Upper lobe of left lung (tissue), 6 donors: ENCODE measurements around the gene ACSBG1. TPM values are rescaled to one million over a fixed set of nuclear protein-coding genes. Genes with fewer than 3 reads are reported as not detected.

Source experiments
- ATAC-seq, 2 donors: fragments of 200-7000 bp; cut with Tn5 transposase; one replicate each; pipeline ENCODE4 v1.9.1; 2022; ENCODE audit warnings: mild to moderate bottlenecking in 2 of 2, moderate library complexity in 2 of 2; ENCODE audit not compliant: low FRiP score in 2 of 2
- DNase-seq, 2 donors: peaks; one replicate each; pipeline ENCODE4 v3.0.0-alpha.2; 2019 to 2020
- H3K27ac ChIP-seq, 4 donors: fragments of 200-600 bp; sonication (generic); one replicate each; pipeline ENCODE4 v1.5.1; 2016 to 2019
- H3K27me3 ChIP-seq, 4 donors: fragments of 200-600 bp; sonication (generic); one replicate each; pipeline ENCODE4 v1.5.1; 2017 to 2019
- H3K36me3 ChIP-seq, 4 donors: fragments of 200-600 bp; sonication (generic); one replicate each; pipeline ENCODE4 v1.5.1; 2016 to 2019
- H3K4me1 ChIP-seq, 4 donors: fragments of 200-600 bp; sonication (generic); one replicate each; pipeline ENCODE4 v1.5.1; 2018 to 2019
- H3K4me3 ChIP-seq, 4 donors: fragments of 200-600 bp; sonication (generic); one replicate each; pipeline ENCODE4 v1.5.1; 2017 to 2019; ENCODE audit warnings: mild to moderate bottlenecking in 2 of 4, moderate library complexity in 1 of 4
- H3K9me3 ChIP-seq, 4 donors: fragments of 200-600 bp; sonication (generic); one replicate each; pipeline ENCODE4 v1.5.1; 2018 to 2019
- CTCF ChIP-seq, 6 experiments: fragments of 450-650 bp in 4 of 6; fragments of 200-600 bp in 2 of 6; sonication (generic) in 2 of 6; IDR thresholded peaks; one replicate each; pipeline ENCODE4 v1.5.1; 2016 to 2019; ENCODE audit warnings: antibody characterized with exemption in 6 of 6
- EP300 ChIP-seq, 4 donors: sonication (generic); formaldehyde crosslinking; IDR thresholded peaks; one replicate each; pipeline ENCODE4 v1.5.1; 2017; ENCODE audit warnings: antibody characterized with exemption in 4 of 4, control low read depth in 2 of 4
- POLR2A ChIP-seq, 4 donors: fragments of 450-650 bp; IDR thresholded peaks; one replicate each; pipeline ENCODE4 v1.5.1; 2016 to 2017; ENCODE audit warnings: antibody characterized with exemption in 4 of 4, mild to moderate bottlenecking in 2 of 4
- POLR2AphosphoS5 ChIP-seq, 2 donors: sonication (generic); formaldehyde crosslinking; IDR thresholded peaks; one replicate each; pipeline ENCODE4 v1.5.1; 2017; ENCODE audit warnings: antibody characterized with exemption in 2 of 2
- WGBS, 2 donors: methylation state at CpG; one replicate each; pipeline ENCODE4 v1.1.5; 2017 to 2018; 5-methylcytosine and 5-hydroxymethylcytosine counted together
- total RNA-seq, 6 donors: library from RNA; depleted of rRNA in 4 of 6; stranded (reverse); fragments of >200 nt in 4 of 6; gene quantifications; one replicate each; pipeline versions ENCODE4 v1.1.0 to v1.2.1, GENCODE V29; 2016 to 2021
- donor health status: DM: no; HTN: no; CAD: no; lungs with moderate emphysema.
- donor health status: DM: no; HTN: yes; CAD: no; lungs with severe emphysema.

ACSBG1 gene
- total RNA-seq, 6 donors from 2014 or later: 0.22 to 7.3 (median 2.3) TPM; not detected in 1

GRCh38 chr15:78265752-78266224 lies 31.4 kb upstream of the ACSBG1 start:
- no peaks in the 10 kb centered on the region for H3K27me3 ChIP-seq
- H3K9me3 ChIP-seq: no peaks in the 10 kb centered on the region
- TF ChIP-seq EP300 (IDR thresholded peaks at IDR 0.05) (no peak), POLR2A (IDR thresholded peaks at IDR 0.05) (no peak), CTCF (IDR thresholded peaks at IDR 0.05) (no peak), POLR2AphosphoS5 (IDR thresholded peaks at IDR 0.05) (no peak)
- WGBS, 2 donors: 64 to 75% methylated on average over 9 of the region's 9 CpGs
- peaks cover 10 to 20% (median 16%) of the 10 kb centered on the region in 4 donors for H3K4me1 ChIP-seq
- DNase-seq (no peak), ATAC-seq (no peak)
- peak overlapping the region in 1 of 4 donors; percentile 65 for H3K4me3 ChIP-seq
- H3K36me3 ChIP-seq: no peaks in the 10 kb centered on the region
- no peak overlapping the region for H3K27ac ChIP-seq

- Histone ChIP-seq H3K4me1 (peaks cover 10 to 20% (median 16%) of the 10 kb centered on the region in 4 donors), H3K36me3 (no peaks in the 10 kb centered on the region), H3K4me3 (peak overlapping the region; percentile 38 to 65 (median 58)), H3K27ac (peak overlapping the region in 3 of 4 donors; percentile 49 to 81 (median 77)), H3K9me3 (no peaks in the 10 kb centered on the region), H3K27me3 (no peaks in the 10 kb centered on the region)
- DNase-seq: no peak
- TF ChIP-seq EP300 (IDR thresholded peaks at IDR 0.05) (no peak), POLR2AphosphoS5 (IDR thresholded peaks at IDR 0.05) (no peak), POLR2A (IDR thresholded peaks at IDR 0.05) (no peak), CTCF (IDR thresholded peaks at IDR 0.05) (no peak)
- WGBS, 2 donors: 52 to 53% methylated on average over 4 to 10 of the region's 12 CpGs
- ATAC-seq: no peak
These were observed 30.7 kb upstream of the ACSBG1 start for GRCh38 chr15:78265137-78265460.

GRCh38 chr15:78264304-78265136 lies 30.2 kb upstream of the ACSBG1 start, which contains the start of gene DNAJA4:
DNAJA4 (plus strand) TSS chr15:78264562; CDS start chr15:78264764, 202 bp downstream.
- Histone ChIP-seq H3K4me3 (peak within 1 kb of the TSS; percentile 48 to 65 (median 58)), H3K27ac (peak within 1 kb of the TSS; percentile 53 to 81 (median 76)), H3K4me1 (peaks cover 10 to 20% (median 16%) of the 10 kb centered on the region in 4 donors), H3K9me3 (no peaks in the 10 kb centered on the region), H3K36me3 (no peaks in the 10 kb centered on the region), H3K27me3 (no peaks in the 10 kb centered on the region)
- DNase-seq (peak; percentile 53 to 93), ATAC-seq (peak in 1 of 2 donors; percentile 63)
- 0 to 10% methylated on average over 8 to 56 of the region's 107 CpGs for WGBS, 2 donors
- no peak for TF ChIP-seq POLR2AphosphoS5 (IDR thresholded peaks at IDR 0.05)
- no peak for TF ChIP-seq EP300 (IDR thresholded peaks at IDR 0.05)
- peak in 1 of 4 donors; percentile 38 for TF ChIP-seq POLR2A (IDR thresholded peaks at IDR 0.05)
- peak in 2 of 6 experiments; percentile 13 to 16 for TF ChIP-seq CTCF (IDR thresholded peaks at IDR 0.05)

- H3K9me3 ChIP-seq: no peaks in the 10 kb centered on the region
- H3K27ac ChIP-seq: peak overlapping the region; percentile 53 to 81 (median 76)
- no peaks in the 10 kb centered on the region for H3K36me3 ChIP-seq
- TF ChIP-seq POLR2A (IDR thresholded peaks at IDR 0.05): no peak
- no peak for TF ChIP-seq CTCF (IDR thresholded peaks at IDR 0.05)
- TF ChIP-seq POLR2AphosphoS5 (IDR thresholded peaks at IDR 0.05): no peak
- TF ChIP-seq EP300 (IDR thresholded peaks at IDR 0.05): no peak
- DNase-seq (no peak), ATAC-seq (peak in 1 of 2 donors; percentile 25)
- H3K27me3 ChIP-seq: no peaks in the 10 kb centered on the region
- 86 to 100% methylated on average over 1 to 23 of the region's 23 CpGs for WGBS, 2 donors
- H3K4me1 ChIP-seq: peaks cover 10 to 20% (median 16%) of the 10 kb centered on the region in 4 donors
- H3K4me3 ChIP-seq: peak overlapping the region; percentile 48 to 65 (median 58)
These were observed 29.5 kb upstream of the ACSBG1 start for GRCh38 chr15:78263907-78264303.
